GM21619 (cell line): Measurements from ENCODE around the gene NIBAN1.
A peak's percentile ranks its signal among the peaks of the same experiment; 100 is the strongest.

Experiments used
- ATAC-seq: cut with Tn5 transposase; IDR thresholded peaks from one replicate; pipeline ENCODE4 v1.9.1; 2021; ENCODE audit not compliant: unreplicated experiment

The NIBAN1 gene

GRCh38 chr1:184947497-184948256 lies 26.6 kb downstream of the NIBAN1 start:
- no peak for ATAC-seq

- ATAC-seq = no peak
These were observed 28.5 kb downstream of the NIBAN1 start for GRCh38 chr1:184945678-184946412.

- peak; percentile 51 for ATAC-seq
These were observed 29.3 kb downstream of the NIBAN1 start for GRCh38 chr1:184945029-184945428.

GRCh38 chr1:184943998-184944397 lies 30.3 kb downstream of the NIBAN1 start:
- no peak for ATAC-seq

GRCh38 chr1:184941735-184942134 lies 32.6 kb downstream of the NIBAN1 start:
- peak; percentile 63 for ATAC-seq

- no peak for ATAC-seq
These were observed 32.9 kb downstream of the NIBAN1 start for GRCh38 chr1:184941410-184941733.

GRCh38 chr1:184940694-184941409 lies 33.5 kb downstream of the NIBAN1 start:
- no peak for ATAC-seq

- ATAC-seq = no peak
These were observed 34.1 kb downstream of the NIBAN1 start for GRCh38 chr1:184940226-184940625.

GRCh38 chr1:184937729-184938128 lies 36.6 kb downstream of the NIBAN1 start:
- ATAC-seq = no peak

- ATAC-seq = no peak
These were observed 38.1 kb downstream of the NIBAN1 start for GRCh38 chr1:184935920-184936798.

GRCh38 chr1:184933944-184934343 lies 40.4 kb downstream of the NIBAN1 start:
- no peak for ATAC-seq

GRCh38 chr1:184932319-184932718 lies 42.0 kb downstream of the NIBAN1 start:
- no peak for ATAC-seq

- ATAC-seq = no peak
These were observed 42.7 kb downstream of the NIBAN1 start for GRCh38 chr1:184931566-184931965.

- no peak for ATAC-seq
These were observed 43.7 kb downstream of the NIBAN1 start for GRCh38 chr1:184930645-184931044.

- ATAC-seq = no peak
These were observed 44.1 kb downstream of the NIBAN1 start for GRCh38 chr1:184930232-184930631.

- no peak for ATAC-seq
These were observed 44.6 kb downstream of the NIBAN1 start for GRCh38 chr1:184929711-184930202.

- ATAC-seq = no peak
These were observed 45.9 kb downstream of the NIBAN1 start for GRCh38 chr1:184928394-184928793.
